A549 (cell line): ENCODE measurements around the gene GBP1. TPM values are rescaled to one million over a fixed set of nuclear protein-coding genes. Genes with fewer than 3 reads are reported as not detected.
"Not testable (repeated sequence)": the region's sequence is repeated elsewhere in the genome, so short reads cannot be mapped to it uniquely, and the experiment has no call there.

Source experiments
- ATAC-seq, 2 experiments: fragments of 200-7000 bp in 1 of 2; fragments of >200 bp in 1 of 2; cut with Nextera tagmentation in 1 of 2; cut with Tn5 transposase in 1 of 2; 3 replicates each; pipeline versions ENCODE4 v1.8.0 to v1.9.1; 2018 to 2020; ENCODE audit warnings: mild to moderate bottlenecking in 1 of 2, moderate library complexity in 1 of 2
- CTCF ChIA-PET: fragments of 300-600 bp; sonication (Branson Sonifier 250); formaldehyde crosslinking; extraction: SDS; loops from one replicate; lab custom pipeline; 2021; ENCODE audit warnings: antibody characterized with exemption, inconsistent platforms; lab: Yijun Ruan, JAX
- POLR2A ChIA-PET: fragments of 350-600 bp; formaldehyde crosslinking; extraction: SDS; loops from one replicate; lab custom pipeline; 2021; ENCODE audit warnings: antibody characterized with exemption, inconsistent platforms; lab: Yijun Ruan, JAX
- DNase-seq, 2 experiments: peaks; one replicate each; pipeline versions ENCODE4 v3.0.0 to v3.0.0-alpha.2; 2011 to 2016; ENCODE audit warnings: low read depth in 1 of 2, low spot score in 1 of 2
- FAIRE-seq: peaks from 2 replicates; lab custom pipeline; 2011; peaks lifted over from hg19 to GRCh38; lab: Jason Lieb, UNC
- H3K27ac ChIP-seq, 2 experiments: fragments of >200 bp; sonication (Bioruptor Twin); formaldehyde crosslinking; 3 replicates each; pipeline ENCODE4 v1.5.1; 2016 to 2017
- H3K4me1 ChIP-seq: fragments of >200 bp; sonication (Bioruptor Twin); formaldehyde crosslinking; 3 replicates; pipeline ENCODE4 v1.6.1; 2016
- H3K4me2 ChIP-seq: fragments of >200 bp; sonication (Bioruptor Twin); formaldehyde crosslinking; 3 replicates; pipeline ENCODE4 v1.6.1; 2016
- H3K4me3 ChIP-seq: fragments of >200 bp; sonication (Bioruptor Twin); formaldehyde crosslinking; 3 replicates; pipeline ENCODE4 v1.5.1; 2016
- H3K9me3 ChIP-seq: fragments of >200 bp; sonication (Bioruptor Twin); formaldehyde crosslinking; 3 replicates; pipeline ENCODE4 v1.6.1; 2016
- CEBPB ChIP-seq, 2 experiments: fragments of >200 bp in 1 of 2; sonication (Bioruptor Twin) in 1 of 2; formaldehyde crosslinking in 1 of 2; IDR thresholded peaks; 2 replicates each; pipeline ENCODE4 v1.6.1; 2012 to 2016
- CHD2 ChIP-seq: fragments of 150-350 bp; IDR thresholded peaks from 2 replicates; pipeline ENCODE4 v1.6.1; 2014; ENCODE audit warnings: low read length; ENCODE audit not compliant: partially characterized antibody
- CTCF ChIP-seq: fragments of >200 bp; sonication (Bioruptor Twin); formaldehyde crosslinking; IDR thresholded peaks from 3 replicates; pipeline ENCODE4 v1.5.1; 2016
- E2F6 ChIP-seq: IDR thresholded peaks from 2 replicates; pipeline ENCODE4 v1.6.1; 2012; ENCODE audit warnings: low read depth, borderline replicate concordance
- EHF ChIP-seq: fragments of 250-450 bp; sonication (Bioruptor Pico); IDR thresholded peaks from 2 replicates; pipeline ENCODE4 v1.5.0; 2020; ENCODE audit warnings: mild to moderate bottlenecking
- EP300 ChIP-seq, 2 experiments: fragments of >200 bp; sonication (Bioruptor Twin); formaldehyde crosslinking; IDR thresholded peaks; 2 replicates in 1 of 2; 3 replicates in 1 of 2; pipeline ENCODE4 v1.6.1; 2016 to 2017
- ESRRA ChIP-seq: fragments of 150-350 bp; IDR thresholded peaks from 2 replicates; pipeline ENCODE4 v1.6.1; 2014; ENCODE audit warnings: mild to moderate bottlenecking, low read length, borderline replicate concordance
- FOSB ChIP-seq: fragments of 250-450 bp; sonication (Bioruptor Pico); IDR thresholded peaks from 2 replicates; pipeline ENCODE4 v1.5.0; 2020; ENCODE audit warnings: mild to moderate bottlenecking, moderate library complexity
- FOXS1 ChIP-seq: fragments of 250-450 bp; sonication (Bioruptor Pico); IDR thresholded peaks from 2 replicates; pipeline ENCODE4 v1.5.0; 2020; ENCODE audit warnings: mild to moderate bottlenecking, moderate library complexity
- GATA3 ChIP-seq: IDR thresholded peaks from 2 replicates; pipeline ENCODE4 v1.6.1; 2012; ENCODE audit warnings: borderline replicate concordance
- HDAC2 ChIP-seq: fragments of 200-600 bp; sonication (generic); IDR thresholded peaks from 2 replicates; pipeline ENCODE4 v1.6.1; 2016
- HEYL ChIP-seq: fragments of 250-450 bp; sonication (Bioruptor Pico); IDR thresholded peaks from 2 replicates; pipeline ENCODE4 v1.8.0; 2021; ENCODE audit warnings: mild to moderate bottlenecking, moderate library complexity
- HOXB13 ChIP-seq: fragments of 250-450 bp; sonication (Bioruptor Pico); IDR thresholded peaks from 2 replicates; pipeline ENCODE4 v1.5.0; 2020; ENCODE audit warnings: low read depth, mild to moderate bottlenecking, moderate library complexity
- JUNB ChIP-seq: fragments of >200 bp; sonication (Bioruptor Twin); formaldehyde crosslinking; IDR thresholded peaks from 2 replicates; pipeline ENCODE4 v1.6.1; 2016
- MAX ChIP-seq: IDR thresholded peaks from 2 replicates; pipeline ENCODE4 v1.6.1; 2012
- MYC ChIP-seq: IDR thresholded peaks from 2 replicates; pipeline ENCODE4 v1.6.1; 2012; ENCODE audit warnings: mild to moderate bottlenecking, inconsistent platforms, low read length, improper control_type of control experiment, borderline replicate concordance
- PBX3 ChIP-seq: IDR thresholded peaks from 2 replicates; pipeline ENCODE4 v1.6.1; 2012
- POLR2AphosphoS2 ChIP-seq: conservative IDR thresholded peaks from 2 replicates; pipeline ENCODE4 v1.6.1; 2012; ENCODE audit warnings: low read length, improper control_type of control experiment, inconsistent platforms
- REST ChIP-seq: fragments of 200-600 bp; sonication (generic); IDR thresholded peaks from 2 replicates; pipeline ENCODE4 v1.6.1; 2016; ENCODE audit warnings: antibody characterized with exemption, mild to moderate bottlenecking, moderate library complexity
- SMC3 ChIP-seq: fragments of >200 bp; sonication (Bioruptor Twin); formaldehyde crosslinking; IDR thresholded peaks from 3 replicates; pipeline ENCODE4 v1.6.1; 2018; ENCODE audit warnings: inconsistent platforms
- TFCP2L1 ChIP-seq: fragments of 250-450 bp; sonication (Bioruptor Pico); IDR thresholded peaks from 2 replicates; pipeline ENCODE4 v1.5.0; 2021; ENCODE audit warnings: mild to moderate bottlenecking
- TP53 ChIP-seq: fragments of 250-450 bp; sonication (Bioruptor Pico); IDR thresholded peaks from 2 replicates; pipeline ENCODE4 v1.5.0; 2021; ENCODE audit warnings: mild to moderate bottlenecking, moderate library complexity
- ZC3H11A ChIP-seq: fragments of 450-650 bp; IDR thresholded peaks from 2 replicates; pipeline ENCODE4 v1.6.1; 2014; ENCODE audit warnings: antibody characterized with exemption, mild to moderate bottlenecking
- ZNF302 ChIP-seq: fragments of 250-450 bp; sonication (Bioruptor Pico); IDR thresholded peaks from 2 replicates; pipeline ENCODE4 v1.9.0; 2021; ENCODE audit warnings: inconsistent platforms, mild to moderate bottlenecking, moderate library complexity
- ZSCAN20 ChIP-seq: fragments of 250-450 bp; sonication (Bioruptor Pico); IDR thresholded peaks from 2 replicates; pipeline ENCODE4 v1.8.0; 2022; ENCODE audit warnings: mild to moderate bottlenecking, moderate library complexity
- WGBS: methylation state at CpG from one replicate; pipeline ENCODE4 v1.1.6; 2017; ENCODE audit errors: missing lambda C conversion rate; 5-methylcytosine and 5-hydroxymethylcytosine counted together
- polyA plus RNA-seq, 4 experiments: library from polyadenylated mRNA; depleted of rRNA in 3 of 4; stranded (reverse); fragments of >200 nt; fragmentation: RNase III in 1 of 4; extraction: RNeasy Plus Mini Kit Qiagen cat#74134 plus additional on column Dnase treatment in 1 of 4; gene quantifications; 2 replicates in 3 of 4; 3 replicates in 1 of 4; pipeline ENCODE4 v1.2.3, GENCODE V29; 2011 to 2017

GBP1 gene
- polyA plus RNA-seq, 2 of the 4 experiments (the other 2 are of a cell fraction): 0.10 to 0.39 TPM

- no peaks in the 10 kb centered on the region for H3K4me1 ChIP-seq
- no peak for ATAC-seq
- TF ChIP-seq EHF (CRISPR knock-in tag) (no peak), HDAC2 (no peak), CEBPB (IDR thresholded peaks at IDR 0.05) (no peak), FOSB (CRISPR knock-in tag) (no peak), TFCP2L1 (no peak), ZC3H11A (no peak), HEYL (CRISPR knock-in tag) (no peak), ZSCAN20 (CRISPR knock-in tag) (no peak), REST (no peak), MYC (no peak), ZNF302 (no peak), HOXB13 (CRISPR knock-in tag) (no peak), MAX (no peak)
- WGBS: 32% methylated on average over 3 of the region's 3 CpGs
- ChIA-PET CTCF (interaction anchor here (0.9 kb wide), 1 partner anchor 20 kb away, joined by 3 read pairs; no protein-coding TSS in a partner anchor), POLR2A (no interaction called here)
- no peak for FAIRE-seq
- no peaks in the 10 kb centered on the region for H3K9me3 ChIP-seq
- no peak overlapping the region for H3K4me2 ChIP-seq
- no peak overlapping the region for H3K27ac ChIP-seq
- no peak overlapping the region for H3K4me3 ChIP-seq
- DNase-seq: no peak
Observed at GRCh38 chr1:89081005-89081404, 16.0 kb upstream of the GBP1 start.

GRCh38 chr1:89080068-89080467 lies 15.1 kb upstream of the GBP1 start:
- H3K4me2 ChIP-seq, POLR2A ChIA-PET, H3K9me3 ChIP-seq, H3K27ac ChIP-seq, H3K4me1 ChIP-seq, FAIRE-seq, H3K4me3 ChIP-seq, CTCF ChIA-PET, ATAC-seq, DNase-seq: not testable (repeated sequence)
- 64% methylated on average over 7 of the region's 7 CpGs for WGBS

- ATAC-seq, CTCF ChIA-PET, DNase-seq, H3K9me3 ChIP-seq, H3K4me1 ChIP-seq, H3K27ac ChIP-seq, FAIRE-seq, POLR2A ChIA-PET, H3K4me2 ChIP-seq, H3K4me3 ChIP-seq: not testable (repeated sequence)
- WGBS: 22% methylated on average over 5 of the region's 8 CpGs
Observed at GRCh38 chr1:89072466-89073065, 7.6 kb upstream of the GBP1 start.

GRCh38 chr1:89070509-89070908 lies 5.5 kb upstream of the GBP1 start:
- no peak for TF ChIP-seq JUNB
- no peak for TF ChIP-seq E2F6
- TF ChIP-seq ESRRA: no peak
- no peak for TF ChIP-seq HEYL (CRISPR knock-in tag)
- no peak for TF ChIP-seq CHD2
- TF ChIP-seq HOXB13 (CRISPR knock-in tag): no peak
- TF ChIP-seq SMC3: no peak
- no peak for TF ChIP-seq FOXS1 (CRISPR knock-in tag)
- no peak for TF ChIP-seq EP300 (IDR thresholded peaks at IDR 0.05)
- TF ChIP-seq GATA3: no peak
- no peak for TF ChIP-seq TP53 (CRISPR knock-in tag)
- TF ChIP-seq PBX3: no peak
- no peak for TF ChIP-seq ZNF302
- no peak for TF ChIP-seq CTCF
- TF ChIP-seq POLR2AphosphoS2: no peak
- H3K4me1 ChIP-seq: no peaks in the 10 kb centered on the region
- no peak overlapping the region for H3K4me2 ChIP-seq
- H3K9me3 ChIP-seq: no peaks in the 10 kb centered on the region
- WGBS: 78% methylated on average over 1 of the region's 1 CpG
- no peak for ATAC-seq
- no peak overlapping the region for H3K4me3 ChIP-seq
- ChIA-PET CTCF (no interaction called here), POLR2A (no interaction called here)
- no peak for DNase-seq
- no peak for FAIRE-seq
- no peak overlapping the region for H3K27ac ChIP-seq
